Mucosa of descending colon (tissue), 3 donors: ENCODE results near the gene GRB10. TPM values are rescaled to one million over a fixed set of nuclear protein-coding genes. Genes with fewer than 3 reads are reported as not detected.

ENCODE experiments used
- ATAC-seq: fragments of 200-7000 bp; cut with Tn5 transposase; one replicate; pipeline ENCODE4 v1.9.1; 2020; ENCODE audit warnings: mild to moderate bottlenecking, moderate library complexity
- DNase-seq, 3 donors: peaks; one replicate each; pipeline ENCODE4 v3.0.0-alpha.2; 2020
- H3K36me3 ChIP-seq: fragments of 200-600 bp; one replicate; pipeline ENCODE4 v1.8.0; 2021; ENCODE audit warnings: low read depth, mild to moderate bottlenecking
- H3K4me1 ChIP-seq: fragments of 200-600 bp; one replicate; pipeline ENCODE4 v1.8.0; 2021; ENCODE audit warnings: low read depth, mild to moderate bottlenecking
- H3K4me3 ChIP-seq: fragments of 200-600 bp; one replicate; pipeline ENCODE4 v1.8.0; 2021; ENCODE audit warnings: mild to moderate bottlenecking
- H3K9me3 ChIP-seq: fragments of 200-600 bp; one replicate; pipeline ENCODE4 v1.8.0; 2021; ENCODE audit warnings: mild to moderate bottlenecking
- CTCF ChIP-seq: fragments of 200-600 bp; IDR thresholded peaks from one replicate; pipeline ENCODE4 v1.8.0; 2022; ENCODE audit warnings: antibody characterized with exemption, mild to moderate bottlenecking
- intact Hi-C, 2 donors: fragments of 100-400 bp; cut with DNase I in 1 of 2; cut with micrococcal nuclease in 1 of 2; formaldehyde crosslinking; loops; one replicate each; pipeline versions ENCODE4 v1.11.0 to v1.11.1; 2022; cut with DNase I, micrococcal nuclease
- total RNA-seq, 3 donors: library from RNA; stranded (reverse); fragmentation: NEBNext Ultra II Directional in 2 of 3; extraction: Animal tissue kit (Norgen Biotek cat#: 25700) in 2 of 3; gene quantifications; one replicate each; pipeline versions ENCODE4 v1.2.1 to v1.2.4, GENCODE V29; 2021 to 2023
- donor health status: DM: no; HTN: no; CAD: no; lungs with moderate emphysema.
- donor health status: DM: no; HTN: no; CAD: no.
- donor health status: DM: no; HTN: yes; CAD: no.

GRB10 gene
- total RNA-seq, 3 donors from 2014 or later = 9.4 to 56.8 (median 13.0) TPM

- H3K36me3 ChIP-seq = no peaks in the 10 kb centered on the region
- H3K9me3 ChIP-seq = no peaks in the 10 kb centered on the region
- TF ChIP-seq CTCF = no peak
- DNase-seq (peak; percentile 70 to 81 (median 73)), ATAC-seq (peak; percentile 93)
- peaks cover 9% of the 10 kb centered on the region for H3K4me1 ChIP-seq
- intact Hi-C loops = no loop called here
- H3K4me3 ChIP-seq = peak overlapping the region; percentile 30
Observed at GRCh38 chr7:50793120-50793946, 10.6 kb upstream of the GRB10 start.

GRCh38 chr7:50792342-50793119 is 9.8 kb upstream of the GRB10 start:
- intact Hi-C loops = no loop called here
- no peak for TF ChIP-seq CTCF
- Histone ChIP-seq H3K4me3 (peak overlapping the region; percentile 30), H3K4me1 (peaks cover 9% of the 10 kb centered on the region), H3K9me3 (no peaks in the 10 kb centered on the region), H3K36me3 (no peaks in the 10 kb centered on the region)
- DNase-seq (peak; percentile 21 to 52 (median 44)), ATAC-seq (no peak)

- no peak for ATAC-seq
- H3K4me1 ChIP-seq = peaks cover 9% of the 10 kb centered on the region
- no peaks in the 10 kb centered on the region for H3K36me3 ChIP-seq
- DNase-seq = no peak
- no peak for TF ChIP-seq CTCF
- H3K4me3 ChIP-seq = no peak overlapping the region
- H3K9me3 ChIP-seq = no peaks in the 10 kb centered on the region
- intact Hi-C loops = no loop called here
Observed at GRCh38 chr7:50791938-50792341, 9.2 kb upstream of the GRB10 start.

- DNase-seq (no peak), ATAC-seq (no peak)
- Histone ChIP-seq H3K4me3 (no peak overlapping the region), H3K9me3 (no peaks in the 10 kb centered on the region), H3K4me1 (peaks cover 9% of the 10 kb centered on the region), H3K36me3 (no peaks in the 10 kb centered on the region)
- TF ChIP-seq CTCF = no peak
- intact Hi-C loops = no loop called here
Observed at GRCh38 chr7:50791363-50791937, 8.8 kb upstream of the GRB10 start.

- no peak for ATAC-seq
- no peak for DNase-seq
- Histone ChIP-seq H3K4me3 (no peak overlapping the region), H3K4me1 (peaks cover 9% of the 10 kb centered on the region), H3K36me3 (no peaks in the 10 kb centered on the region), H3K9me3 (no peaks in the 10 kb centered on the region)
- no peak for TF ChIP-seq CTCF
- intact Hi-C loops = no loop called here
Observed at GRCh38 chr7:50790381-50790780, 7.7 kb upstream of the GRB10 start.
